OCI-LY1 (cell line): ENCODE measurements around the gene NUP214.

ENCODE experiments used
- CTCF ChIP-seq: fragments of 200-600 bp; sonication (generic), shearing (Covaris generic); IDR thresholded peaks from 2 replicates; pipeline ENCODE4 v1.5.1; 2017; ENCODE audit warnings: mild to moderate bottlenecking, antibody characterized with exemption, low read length, moderate library complexity, mixed read lengths
- EZH2 ChIP-seq: fragments of 200-600 bp; sonication (generic), shearing (Covaris generic); IDR thresholded peaks from 2 replicates; pipeline ENCODE4 v1.8.0; 2017; ENCODE audit warnings: borderline replicate concordance, mixed run types, mild to moderate bottlenecking, antibody characterized with exemption, low read length, moderate library complexity, mixed read lengths

DNA sequence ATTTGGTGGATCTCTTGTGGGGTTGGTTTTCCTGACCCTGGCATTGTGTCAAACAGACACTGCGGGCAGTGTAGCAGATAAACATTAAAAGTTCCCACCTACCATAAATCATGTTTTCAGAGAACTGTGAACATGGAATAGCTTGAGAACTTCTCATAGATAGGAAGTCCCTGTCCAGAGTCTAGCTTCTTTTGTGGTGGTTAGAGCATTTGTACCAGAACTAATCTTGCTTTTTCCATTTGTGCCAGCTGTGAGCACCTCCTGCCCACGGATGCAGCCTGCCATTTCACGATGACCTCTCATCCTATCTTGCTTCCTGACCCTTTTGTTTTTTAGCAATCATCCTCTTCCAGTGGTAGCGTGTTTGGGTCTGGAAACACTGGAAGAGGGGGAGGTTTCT is 89.5 kb downstream of the NUP214 start:
- TF ChIP-seq EZH2 (no peak), CTCF (no peak)
